HUES48 (cell line): Measurements from ENCODE around the gene TNFSF15.

Experiments
- H3K27ac ChIP-seq: one replicate; pipeline ENCODE4 v1.7.0; 2013; ENCODE audit warnings: low read depth, low read length, inconsistent platforms
- H3K27me3 ChIP-seq: 2 replicates; pipeline ENCODE4 v1.6.1; 2013; ENCODE audit warnings: mild to moderate bottlenecking, low read length; ENCODE audit not compliant: control insufficient read depth, insufficient read depth
- H3K36me3 ChIP-seq: 2 replicates; pipeline ENCODE4 v1.6.1; 2013; ENCODE audit warnings: low read length; ENCODE audit not compliant: control insufficient read depth, insufficient read depth
- H3K4me1 ChIP-seq: 2 replicates; pipeline ENCODE4 v1.6.1; 2013; ENCODE audit warnings: mild to moderate bottlenecking, low read length; ENCODE audit not compliant: control insufficient read depth, insufficient read depth
- H3K4me3 ChIP-seq: 2 replicates; pipeline ENCODE4 v1.5.1; 2013; ENCODE audit warnings: mild to moderate bottlenecking, low read depth, low read length
- H3K9ac ChIP-seq: 2 replicates; pipeline ENCODE4 v1.6.1; 2013; ENCODE audit warnings: mild to moderate bottlenecking, low read depth, low read length, moderate library complexity
- H3K9me3 ChIP-seq: 2 replicates; pipeline ENCODE4 v1.6.1; 2013; ENCODE audit warnings: low read length; ENCODE audit not compliant: control insufficient read depth, insufficient read depth

Gene TNFSF15

DNA sequence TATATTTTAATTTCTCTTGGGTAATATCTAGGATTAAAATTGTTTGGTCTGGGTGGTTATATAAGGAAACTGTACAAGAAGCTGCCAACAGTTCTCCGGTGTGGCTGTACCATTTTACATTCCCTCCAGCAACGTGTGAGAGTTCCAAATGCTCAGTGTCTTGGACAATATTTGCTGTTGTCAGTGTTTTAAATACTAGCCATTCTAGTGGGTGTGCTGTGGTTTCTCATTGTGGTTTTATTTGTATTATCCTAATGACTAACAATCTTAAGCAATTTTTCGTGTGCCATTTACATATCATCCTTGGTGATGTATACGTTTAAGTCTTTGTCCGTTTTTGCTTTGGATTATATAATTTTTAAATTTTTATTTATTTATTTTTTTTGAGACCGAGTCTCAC is 34.0 kb downstream of the TNFSF15 start:
- Histone ChIP-seq H3K9me3 (no peaks in the 10 kb centered on the region), H3K36me3 (no peaks in the 10 kb centered on the region), H3K27ac (no peak overlapping the region), H3K27me3 (no peaks in the 10 kb centered on the region), H3K9ac (no peak overlapping the region), H3K4me3 (no peak overlapping the region), H3K4me1 (no peaks in the 10 kb centered on the region)

DNA sequence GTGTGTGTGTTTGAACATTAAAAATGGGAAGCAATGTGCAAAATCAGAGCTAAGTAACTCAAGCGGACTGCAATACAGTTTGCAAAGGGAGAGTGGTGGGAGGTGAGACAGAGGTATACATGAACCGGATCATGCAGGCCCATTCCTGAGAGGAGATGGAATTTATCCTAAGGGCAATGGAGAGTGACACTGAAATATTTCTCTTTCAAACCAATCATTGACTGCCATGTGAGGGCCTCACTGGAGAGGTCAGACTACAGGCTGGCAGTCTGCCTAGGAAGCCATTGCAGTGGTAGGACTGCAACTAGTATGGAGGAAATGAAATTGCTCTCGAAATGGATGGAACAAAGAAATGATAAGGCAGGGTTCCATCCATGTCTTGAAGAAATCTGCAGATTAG is 34.8 kb downstream of the TNFSF15 start:
- Histone ChIP-seq H3K4me3 (no peak overlapping the region), H3K36me3 (no peaks in the 10 kb centered on the region), H3K4me1 (no peaks in the 10 kb centered on the region), H3K9me3 (no peaks in the 10 kb centered on the region), H3K9ac (no peak overlapping the region), H3K27me3 (no peaks in the 10 kb centered on the region), H3K27ac (no peak overlapping the region)

DNA sequence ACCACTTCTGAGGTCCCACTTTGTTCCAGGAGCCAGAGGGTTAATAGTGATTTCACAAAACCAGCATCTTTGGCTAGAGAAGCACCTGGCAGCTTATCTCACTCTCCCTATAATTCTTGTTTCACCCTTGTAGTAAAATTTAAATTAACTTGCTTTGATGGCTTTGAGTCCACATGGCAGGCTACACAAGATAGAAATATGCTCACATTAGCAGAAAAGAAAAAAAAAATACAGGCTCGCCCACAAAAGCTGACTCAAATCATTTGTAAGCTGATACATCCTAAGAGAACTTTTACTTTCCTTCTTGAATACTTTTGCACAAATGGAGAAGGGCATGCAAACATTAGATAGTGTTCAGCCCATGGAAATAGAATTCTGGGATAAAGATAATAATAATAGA is 36.2 kb downstream of the TNFSF15 start:
- no peaks in the 10 kb centered on the region for H3K4me1 ChIP-seq
- H3K9me3 ChIP-seq, result no peaks in the 10 kb centered on the region
- no peaks in the 10 kb centered on the region for H3K36me3 ChIP-seq
- H3K27me3 ChIP-seq, result no peaks in the 10 kb centered on the region
- no peak overlapping the region for H3K27ac ChIP-seq
- no peak overlapping the region for H3K4me3 ChIP-seq
- no peak overlapping the region for H3K9ac ChIP-seq

DNA sequence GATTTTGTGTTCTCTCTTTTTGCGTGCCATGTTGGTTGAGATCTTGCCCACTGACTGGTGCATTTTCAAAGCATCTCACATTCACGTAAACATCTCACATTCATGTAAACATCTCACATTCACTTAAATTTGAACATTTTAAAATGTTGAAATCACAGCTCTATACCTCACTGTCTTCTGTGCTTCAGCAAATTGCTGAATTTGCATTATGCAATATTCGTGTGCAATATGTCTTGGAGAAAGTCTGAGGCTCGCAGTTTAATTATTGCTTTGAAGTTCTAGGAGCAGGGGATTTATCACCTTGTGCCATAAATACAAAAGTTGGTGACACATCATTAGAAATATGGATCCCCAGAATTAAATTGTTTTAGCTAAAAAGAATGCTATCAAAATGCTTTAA is 42.6 kb downstream of the TNFSF15 start:
- Histone ChIP-seq H3K4me1 (0 out of 2 replicates have a peak, but pooled peaks cover under 1% of the 10 kb centered on the region), H3K4me3 (no peak overlapping the region), H3K9me3 (no peaks in the 10 kb centered on the region; the same call in 1 of the 2 replicates), H3K36me3 (no peaks in the 10 kb centered on the region), H3K27me3 (no peaks in the 10 kb centered on the region), H3K27ac (no peak overlapping the region), H3K9ac (no peak overlapping the region)

DNA sequence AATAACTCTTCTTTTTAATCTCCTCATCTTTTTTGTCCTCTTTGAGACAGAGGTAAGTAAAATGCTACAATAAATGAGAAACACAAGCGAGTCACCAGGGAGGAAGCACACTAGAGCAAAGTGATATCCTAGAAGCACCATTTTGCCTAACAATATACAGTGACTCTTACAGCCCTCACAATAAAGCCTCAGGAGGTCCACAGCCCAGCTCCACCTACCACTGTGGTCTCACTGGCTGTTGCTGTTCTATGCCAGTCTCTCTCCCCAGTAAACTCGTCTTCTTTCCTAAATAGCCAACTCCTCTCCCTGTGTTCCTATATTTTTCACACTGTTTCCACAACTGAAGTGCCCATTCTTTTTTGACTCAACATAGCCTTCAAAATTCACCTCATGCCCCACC is 44.3 kb downstream of the TNFSF15 start:
- no peaks in the 10 kb centered on the region for H3K27me3 ChIP-seq
- no peaks in the 10 kb centered on the region for H3K36me3 ChIP-seq
- no peak overlapping the region for H3K4me3 ChIP-seq

DNA sequence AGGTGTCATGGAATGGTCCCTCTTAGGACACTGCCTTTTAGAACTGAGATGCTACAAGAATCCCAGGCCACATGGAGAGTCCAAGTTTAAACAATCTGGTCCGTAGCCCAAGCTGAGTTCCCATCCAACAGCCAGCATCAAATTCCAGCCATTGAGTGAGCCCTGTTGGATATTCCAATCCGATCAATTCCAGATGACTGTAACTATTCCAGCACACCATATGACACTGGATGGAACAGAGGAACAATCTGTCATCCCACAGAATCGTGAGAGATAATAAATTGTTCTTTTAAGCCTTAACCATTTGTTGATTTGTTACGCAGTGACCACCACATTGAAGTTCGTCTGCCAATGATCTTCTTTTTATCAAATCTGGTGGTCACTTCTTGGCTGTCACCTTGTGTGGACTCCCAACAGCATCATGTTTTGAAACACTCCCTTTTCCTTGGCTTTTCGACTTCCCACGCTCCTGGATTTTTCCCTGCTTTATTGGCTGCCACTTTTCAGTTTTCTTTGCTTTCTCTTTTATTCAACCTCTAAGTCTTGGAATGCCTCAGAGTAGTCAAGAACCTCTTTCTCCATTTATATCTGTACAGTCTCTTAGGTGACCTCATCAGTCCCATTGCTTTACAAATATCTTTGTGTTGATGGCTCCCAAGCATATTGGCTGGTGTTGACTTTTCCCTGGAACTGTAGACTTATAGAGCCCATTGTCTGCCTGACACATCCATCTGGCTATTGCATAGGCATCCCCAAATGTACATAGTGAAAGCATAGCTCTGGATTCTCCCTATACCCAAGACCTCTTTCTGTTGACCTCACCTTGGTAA is 46.1 kb downstream of the TNFSF15 start:
- Histone ChIP-seq H3K36me3 (no peaks in the 10 kb centered on the region), H3K4me3 (no peak overlapping the region), H3K27ac (no peak overlapping the region), H3K9me3 (no peaks in the 10 kb centered on the region; the same call in 1 of the 2 replicates), H3K9ac (no peak overlapping the region), H3K4me1 (peaks cover 5% of the 10 kb centered on the region), H3K27me3 (no peaks in the 10 kb centered on the region; the same call in 1 of the 2 replicates)

More for the DNA sequence above, 44.3 kb downstream of the TNFSF15 start:
- Histone ChIP-seq H3K9ac (no peak overlapping the region), H3K27ac (no peak overlapping the region), H3K9me3 (no peaks in the 10 kb centered on the region; the same call in 1 of the 2 replicates), H3K4me1 (peaks cover 5% of the 10 kb centered on the region)

DNA sequence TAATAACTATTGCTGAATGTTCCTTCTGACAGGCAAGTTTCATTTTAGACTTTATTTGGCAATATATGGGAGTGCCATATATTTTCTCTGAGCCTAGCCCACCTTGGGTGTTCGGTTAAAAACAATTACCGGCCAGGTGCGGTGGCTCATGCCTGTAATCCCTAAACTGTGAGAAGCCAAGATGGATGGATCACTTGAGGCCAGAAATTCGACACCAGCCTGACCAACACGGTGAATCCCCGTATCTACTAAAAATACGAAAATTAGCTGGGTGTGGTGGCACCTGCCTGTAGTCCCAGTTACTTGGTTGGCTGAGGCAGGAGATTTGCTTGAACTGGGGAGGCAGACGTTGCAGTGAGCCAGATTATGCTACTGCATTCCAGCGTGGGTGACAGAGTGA is 47.9 kb downstream of the TNFSF15 start:
- peaks cover 5% of the 10 kb centered on the region for H3K4me1 ChIP-seq
- no peaks in the 10 kb centered on the region; the same call in 1 of the 2 replicates for H3K9me3 ChIP-seq
- H3K36me3 ChIP-seq, result no peaks in the 10 kb centered on the region
- H3K9ac ChIP-seq, result no peak overlapping the region
- H3K27ac ChIP-seq, result no peak overlapping the region
- H3K27me3 ChIP-seq, result no peaks in the 10 kb centered on the region; the same call in 1 of the 2 replicates
- no peak overlapping the region for H3K4me3 ChIP-seq

DNA sequence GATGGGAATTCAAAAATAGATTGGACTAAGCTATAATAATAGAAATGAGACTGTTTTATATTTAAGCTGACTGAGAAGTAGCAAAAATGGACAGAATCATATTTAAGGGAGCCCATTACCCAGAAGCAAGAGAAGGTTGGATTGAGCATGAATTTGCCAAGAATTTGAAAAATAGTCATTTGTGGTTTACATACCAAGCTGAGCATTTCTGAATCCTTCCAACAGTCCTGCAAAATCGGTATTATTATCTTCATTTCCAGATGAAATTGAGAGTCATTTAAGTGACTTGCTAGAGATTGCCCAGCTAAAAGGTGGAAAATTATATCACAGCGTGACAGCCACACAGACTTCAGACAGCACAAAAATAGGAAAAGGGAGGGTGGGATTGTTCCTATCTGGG is 48.4 kb downstream of the TNFSF15 start:
- Histone ChIP-seq H3K4me1 (peaks cover 5% of the 10 kb centered on the region), H3K4me3 (no peak overlapping the region), H3K27ac (no peak overlapping the region), H3K36me3 (no peaks in the 10 kb centered on the region), H3K27me3 (no peaks in the 10 kb centered on the region; the same call in 1 of the 2 replicates), H3K9ac (no peak overlapping the region), H3K9me3 (no peaks in the 10 kb centered on the region)

DNA sequence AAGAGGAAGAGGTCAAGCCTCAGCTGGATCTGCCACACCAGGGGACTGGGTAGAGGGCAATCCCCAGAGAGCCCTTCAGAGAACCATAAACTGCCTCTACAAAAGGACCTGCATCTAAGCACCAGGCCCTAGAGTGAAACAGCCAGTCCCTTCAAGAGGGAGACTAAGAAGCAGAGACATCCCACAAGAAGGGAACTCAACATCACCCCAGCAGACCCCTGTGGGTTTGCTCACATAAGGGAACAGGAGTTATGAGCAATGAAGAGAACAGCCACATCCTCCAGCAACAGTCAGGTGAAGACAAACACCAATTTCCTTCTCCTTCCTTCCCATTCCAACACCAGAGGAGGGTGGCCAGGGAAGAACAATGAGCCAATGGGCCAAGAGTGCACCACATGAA is 48.9 kb downstream of the TNFSF15 start:
- no peak overlapping the region for H3K4me3 ChIP-seq
- no peaks in the 10 kb centered on the region for H3K36me3 ChIP-seq
- peaks cover 5% of the 10 kb centered on the region for H3K4me1 ChIP-seq
- no peaks in the 10 kb centered on the region for H3K9me3 ChIP-seq
- no peak overlapping the region for H3K9ac ChIP-seq
- H3K27ac ChIP-seq, result no peak overlapping the region
- no peaks in the 10 kb centered on the region; the same call in 1 of the 2 replicates for H3K27me3 ChIP-seq

DNA sequence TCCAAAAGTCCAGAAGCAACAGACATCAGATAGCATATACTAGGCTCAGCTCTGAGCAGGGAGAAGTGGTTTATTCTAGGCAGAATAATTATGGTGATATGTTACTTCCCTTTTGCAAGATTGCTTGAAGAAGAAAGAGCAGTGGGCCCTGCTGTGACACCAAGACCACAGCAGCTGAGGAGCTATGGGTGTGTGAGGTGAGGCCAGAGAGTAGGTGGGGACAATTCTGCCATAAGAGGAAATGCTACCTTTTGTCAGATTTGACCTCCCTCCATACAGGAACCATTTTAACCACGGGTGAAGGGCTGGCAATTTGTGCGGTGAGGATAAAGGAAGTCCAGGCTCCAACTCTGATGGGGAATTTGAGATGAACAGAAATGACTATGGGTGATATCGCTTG is 51.3 kb downstream of the TNFSF15 start:
- Histone ChIP-seq H3K4me1 (peaks cover 5% of the 10 kb centered on the region), H3K9me3 (no peaks in the 10 kb centered on the region), H3K27ac (no peak overlapping the region), H3K9ac (no peak overlapping the region), H3K36me3 (no peaks in the 10 kb centered on the region), H3K27me3 (no peaks in the 10 kb centered on the region; the same call in 1 of the 2 replicates), H3K4me3 (no peak overlapping the region)

DNA sequence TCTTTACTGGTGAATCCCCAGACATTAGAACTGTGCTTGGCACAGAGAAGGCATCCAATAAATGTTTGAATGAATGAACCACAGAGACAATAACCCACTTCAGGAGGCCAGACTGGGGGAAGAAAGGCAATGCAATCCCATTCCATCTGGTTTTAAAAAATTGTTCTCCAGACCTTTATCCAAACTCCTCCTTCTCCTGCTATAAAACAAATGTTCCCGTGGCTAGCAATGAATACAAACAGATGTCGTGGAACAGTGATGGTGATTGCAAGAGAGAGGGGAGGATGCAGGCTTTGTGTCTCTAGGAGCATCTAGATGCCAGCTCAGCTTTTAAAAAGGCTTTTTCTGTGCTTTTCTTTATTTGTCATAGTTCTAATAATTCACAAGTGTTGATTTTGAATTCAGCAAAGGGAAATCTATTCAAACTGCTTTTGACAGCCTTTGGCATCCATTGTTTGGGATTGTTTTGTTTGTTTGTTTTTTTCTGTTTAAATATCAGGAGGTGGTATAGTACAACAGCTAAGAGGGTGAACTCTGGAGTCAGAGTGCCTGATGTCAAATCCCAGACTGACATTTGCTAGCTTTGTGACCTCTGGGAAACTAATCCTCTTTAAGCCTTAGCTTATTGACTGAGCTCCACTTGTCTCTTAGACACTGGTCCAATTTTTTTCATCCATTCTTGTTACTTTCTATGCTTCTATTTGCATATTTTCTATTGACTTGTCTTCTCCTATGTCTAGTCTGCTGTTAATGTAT is 59.1 kb downstream of the TNFSF15 start:
- no peaks in the 10 kb centered on the region for H3K4me1 ChIP-seq
- no peaks in the 10 kb centered on the region for H3K27me3 ChIP-seq
- no peak overlapping the region for H3K9ac ChIP-seq
- no peaks in the 10 kb centered on the region for H3K36me3 ChIP-seq
- no peaks in the 10 kb centered on the region for H3K9me3 ChIP-seq
- no peak overlapping the region for H3K27ac ChIP-seq
- H3K4me3 ChIP-seq, result no peak overlapping the region
